Measurements from ENCODE around the gene STAT5A.

The STAT5A gene

DNA sequence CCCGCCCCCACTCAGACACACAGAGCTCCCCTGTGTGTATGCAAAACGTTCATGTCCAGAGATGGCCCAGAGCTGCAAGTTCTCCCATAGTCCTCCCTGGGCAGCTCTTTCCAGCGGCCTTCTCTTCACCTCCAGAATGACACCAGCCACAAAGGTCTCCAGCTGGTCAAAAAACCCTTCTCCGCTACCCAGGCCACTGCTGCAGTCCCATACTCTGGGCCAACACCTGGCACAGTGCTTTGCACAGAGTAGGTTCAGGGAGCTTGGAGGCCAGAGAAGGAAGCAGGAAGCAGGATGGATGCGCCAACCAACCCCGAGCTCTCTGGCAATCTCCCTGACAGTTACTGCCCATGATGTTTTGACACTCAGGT is 11.0 kb upstream of the STAT5A start:
- H3K27me3 ChIP-seq (ENCODE audit: low read depth, low read length): no peaks in the 10 kb centered on the region
- H3K4me3 ChIP-seq (ENCODE audit: low read depth in 1 of 2, low read length in 2 of 2): peak overlapping the region; percentile 57 to 72
- peak overlapping the region; percentile 39 for H3K27ac ChIP-seq (ENCODE audit: low read length)
- no peaks in the 10 kb centered on the region for H3K9me3 ChIP-seq (ENCODE audit: control insufficient read depth in 1 of 2, low read length in 2 of 2)
- no peaks in the 10 kb centered on the region for H3K36me3 ChIP-seq (ENCODE audit: control insufficient read depth in 1 of 2, insufficient read depth in 2 of 2, low read length in 2 of 2)
- H3K4me1 ChIP-seq (ENCODE audit: control insufficient read depth in 1 of 2, insufficient read depth in 2 of 2, low read length in 2 of 2): peaks cover 0 to 20% of the 10 kb centered on the region in 2 donors

- Histone ChIP-seq H3K27ac (ENCODE audit: low read length) (no peak overlapping the region), H3K4me3 (ENCODE audit: low read depth in 1 of 2, low read length in 2 of 2) (no peak overlapping the region), H3K36me3 (ENCODE audit: control insufficient read depth in 1 of 2, insufficient read depth in 2 of 2, low read length in 2 of 2) (no peaks in the 10 kb centered on the region), H3K4me1 (ENCODE audit: control insufficient read depth in 1 of 2, insufficient read depth in 2 of 2, low read length in 2 of 2) (peaks cover 0 to 11% of the 10 kb centered on the region in 2 donors), H3K27me3 (ENCODE audit: low read depth, low read length) (no peaks in the 10 kb centered on the region), H3K9me3 (ENCODE audit: control insufficient read depth in 1 of 2, low read length in 2 of 2) (no peaks in the 10 kb centered on the region)
These were observed 8.3 kb upstream of the STAT5A start for GRCh38 chr17:42279776-42280630.

DNA sequence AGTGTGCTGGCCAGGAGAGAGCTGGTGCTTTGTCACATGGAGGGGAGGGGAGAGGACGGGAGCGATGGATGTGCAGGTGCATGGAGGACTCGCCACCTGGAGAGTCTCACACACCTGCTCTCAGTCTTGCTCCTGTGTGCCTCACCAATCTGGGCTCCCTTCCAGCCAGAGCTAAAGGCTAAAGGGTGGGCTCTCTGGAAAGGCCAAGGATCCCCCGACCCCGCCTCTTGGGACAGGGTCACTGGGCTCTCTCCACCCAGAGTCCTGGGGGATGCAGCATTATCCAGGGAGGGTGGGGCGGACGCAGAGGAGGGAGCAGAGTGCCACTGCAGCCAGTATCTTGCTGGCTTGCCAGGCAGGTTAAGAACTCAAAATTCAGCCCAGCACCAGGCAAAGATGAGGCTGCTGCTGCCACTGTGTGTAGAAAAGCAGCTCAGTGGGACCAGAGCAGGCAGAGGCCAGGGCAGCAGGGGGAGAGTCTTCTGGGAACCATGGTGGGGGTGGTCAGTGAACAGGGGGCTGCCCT is 6.7 kb upstream of the STAT5A start:
- Histone ChIP-seq H3K27me3 (ENCODE audit: low read depth, low read length) (no peaks in the 10 kb centered on the region), H3K27ac (ENCODE audit: low read length) (no peak overlapping the region), H3K9me3 (ENCODE audit: control insufficient read depth in 1 of 2, low read length in 2 of 2) (no peaks in the 10 kb centered on the region), H3K4me3 (ENCODE audit: low read depth in 1 of 2, low read length in 2 of 2) (no peak overlapping the region), H3K36me3 (ENCODE audit: control insufficient read depth in 1 of 2, insufficient read depth in 2 of 2, low read length in 2 of 2) (no peaks in the 10 kb centered on the region), H3K4me1 (ENCODE audit: control insufficient read depth in 1 of 2, insufficient read depth in 2 of 2, low read length in 2 of 2) (peaks cover 0 to 12% of the 10 kb centered on the region in 2 donors)

GRCh38 chr17:42282478-42283080 is 5.7 kb upstream of the STAT5A start:
- Histone ChIP-seq H3K27ac (ENCODE audit: low read length) (no peak overlapping the region), H3K9me3 (ENCODE audit: control insufficient read depth in 1 of 2, low read length in 2 of 2) (no peaks in the 10 kb centered on the region), H3K27me3 (ENCODE audit: low read depth, low read length) (no peaks in the 10 kb centered on the region), H3K4me1 (ENCODE audit: control insufficient read depth in 1 of 2, insufficient read depth in 2 of 2, low read length in 2 of 2) (peaks cover under 1 to 14% of the 10 kb centered on the region in 2 donors), H3K36me3 (ENCODE audit: control insufficient read depth in 1 of 2, insufficient read depth in 2 of 2, low read length in 2 of 2) (no peaks in the 10 kb centered on the region), H3K4me3 (ENCODE audit: low read depth in 1 of 2, low read length in 2 of 2) (no peak overlapping the region)

GRCh38 chr17:42283241-42284023 is 4.9 kb upstream of the STAT5A start:
- Histone ChIP-seq H3K27ac (ENCODE audit: low read length) (no peak overlapping the region), H3K9me3 (ENCODE audit: control insufficient read depth in 1 of 2, low read length in 2 of 2) (no peaks in the 10 kb centered on the region), H3K27me3 (ENCODE audit: low read depth, low read length) (no peaks in the 10 kb centered on the region), H3K36me3 (ENCODE audit: control insufficient read depth in 1 of 2, insufficient read depth in 2 of 2, low read length in 2 of 2) (no peaks in the 10 kb centered on the region), H3K4me3 (ENCODE audit: low read depth in 1 of 2, low read length in 2 of 2) (no peak overlapping the region), H3K4me1 (ENCODE audit: control insufficient read depth in 1 of 2, insufficient read depth in 2 of 2, low read length in 2 of 2) (peaks cover 3 to 16% of the 10 kb centered on the region in 2 donors)

DNA sequence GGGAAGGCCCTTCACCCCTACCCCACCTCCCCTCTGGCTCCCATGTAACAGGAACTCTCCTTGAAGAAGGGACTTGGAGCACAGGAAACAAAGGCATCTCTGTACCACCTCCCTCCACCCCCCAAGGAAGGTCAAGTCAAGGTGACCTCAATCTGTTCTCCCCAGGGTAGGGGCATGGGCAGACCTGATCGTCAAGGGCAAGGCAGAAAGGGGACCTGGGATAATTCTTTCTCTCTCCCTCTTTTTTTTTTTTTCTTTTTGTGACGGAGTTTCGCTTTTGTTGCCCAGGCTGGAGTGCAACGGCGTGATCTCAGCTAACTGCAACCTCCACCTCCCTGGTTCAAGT is 4.3 kb upstream of the STAT5A start:
- Histone ChIP-seq H3K27me3 (ENCODE audit: low read depth, low read length) (no peaks in the 10 kb centered on the region), H3K27ac (ENCODE audit: low read length) (no peak overlapping the region), H3K36me3 (ENCODE audit: control insufficient read depth in 1 of 2, insufficient read depth in 2 of 2, low read length in 2 of 2) (no peaks in the 10 kb centered on the region), H3K4me3 (ENCODE audit: low read depth in 1 of 2, low read length in 2 of 2) (no peak overlapping the region), H3K4me1 (ENCODE audit: control insufficient read depth in 1 of 2, insufficient read depth in 2 of 2, low read length in 2 of 2) (peaks cover 3 to 18% of the 10 kb centered on the region in 2 donors), H3K9me3 (ENCODE audit: control insufficient read depth in 1 of 2, low read length in 2 of 2) (no peaks in the 10 kb centered on the region)

DNA sequence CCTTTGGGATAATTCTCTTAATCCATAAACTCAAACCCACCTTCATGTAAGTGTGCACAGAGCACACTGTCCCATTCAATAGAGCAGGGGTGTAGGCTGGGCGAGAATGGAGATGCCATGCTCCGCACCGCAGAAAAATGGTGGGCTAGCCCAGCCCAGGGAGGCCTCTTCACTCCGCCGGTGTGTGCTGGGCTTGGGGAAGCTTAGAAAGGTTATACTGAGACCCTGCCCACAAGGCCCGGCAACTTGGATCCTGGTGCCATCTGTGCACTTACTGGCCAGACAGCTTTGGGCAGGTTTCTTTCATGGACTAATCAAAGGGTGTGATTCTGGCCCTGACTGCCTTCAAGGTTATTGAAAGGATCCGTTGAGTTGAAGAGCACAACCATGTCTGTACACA is 3.7 kb upstream of the STAT5A start:
- no peak overlapping the region for H3K27ac ChIP-seq (ENCODE audit: low read length)

DNA sequence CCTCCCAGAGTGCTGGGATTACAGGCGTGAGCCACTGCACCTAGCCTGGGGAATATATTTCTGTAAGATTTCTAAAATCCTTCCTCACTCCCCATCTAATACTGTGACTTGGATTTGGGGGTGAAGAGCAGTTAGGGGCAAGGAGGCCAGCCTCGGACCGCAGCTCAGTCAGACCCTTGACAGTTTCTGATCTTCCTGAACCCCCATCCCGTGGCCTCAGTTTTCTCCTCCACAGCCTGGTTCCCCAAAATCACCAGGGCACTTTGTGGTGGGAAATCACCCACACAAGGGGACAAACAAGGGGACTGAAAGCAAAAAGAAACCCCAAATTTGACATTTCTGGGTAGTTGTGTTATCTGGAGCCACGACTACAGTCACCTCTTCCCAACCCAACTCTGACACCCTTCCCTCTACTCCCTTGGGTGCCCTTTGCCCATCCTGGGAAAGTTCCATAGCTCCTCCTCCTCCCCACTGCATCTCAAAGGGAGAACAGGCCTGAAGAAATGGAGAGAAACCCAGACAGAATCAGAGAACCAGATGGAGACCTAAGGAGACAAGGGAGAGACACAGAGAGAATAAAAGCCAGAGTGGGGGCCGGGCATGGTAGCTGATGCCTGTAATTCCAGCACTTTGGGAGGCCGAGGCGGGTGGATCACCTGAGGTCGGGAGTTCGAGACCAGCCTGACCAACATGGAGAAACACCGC is 2.8 kb upstream of the STAT5A start:
- Histone ChIP-seq H3K27me3 (ENCODE audit: low read depth, low read length) (no peaks in the 10 kb centered on the region), H3K4me1 (ENCODE audit: control insufficient read depth in 1 of 2, insufficient read depth in 2 of 2, low read length in 2 of 2) (peaks cover 3 to 31% of the 10 kb centered on the region in 2 donors), H3K27ac (ENCODE audit: low read length) (no peak overlapping the region), H3K4me3 (ENCODE audit: low read depth in 1 of 2, low read length in 2 of 2) (no peak overlapping the region), H3K9me3 (ENCODE audit: control insufficient read depth in 1 of 2, low read length in 2 of 2) (no peaks in the 10 kb centered on the region), H3K36me3 (ENCODE audit: control insufficient read depth in 1 of 2, insufficient read depth in 2 of 2, low read length in 2 of 2) (no peaks in the 10 kb centered on the region)

More for the DNA sequence above, 3.7 kb upstream of the STAT5A start:
- H3K36me3 ChIP-seq (ENCODE audit: control insufficient read depth in 1 of 2, insufficient read depth in 2 of 2, low read length in 2 of 2): no peaks in the 10 kb centered on the region
- no peaks in the 10 kb centered on the region for H3K27me3 ChIP-seq (ENCODE audit: low read depth, low read length)
- no peak overlapping the region for H3K4me3 ChIP-seq (ENCODE audit: low read depth in 1 of 2, low read length in 2 of 2)
- peaks cover 3 to 23% of the 10 kb centered on the region in 2 donors for H3K4me1 ChIP-seq (ENCODE audit: control insufficient read depth in 1 of 2, insufficient read depth in 2 of 2, low read length in 2 of 2)
- H3K9me3 ChIP-seq (ENCODE audit: control insufficient read depth in 1 of 2, low read length in 2 of 2): no peaks in the 10 kb centered on the region

DNA sequence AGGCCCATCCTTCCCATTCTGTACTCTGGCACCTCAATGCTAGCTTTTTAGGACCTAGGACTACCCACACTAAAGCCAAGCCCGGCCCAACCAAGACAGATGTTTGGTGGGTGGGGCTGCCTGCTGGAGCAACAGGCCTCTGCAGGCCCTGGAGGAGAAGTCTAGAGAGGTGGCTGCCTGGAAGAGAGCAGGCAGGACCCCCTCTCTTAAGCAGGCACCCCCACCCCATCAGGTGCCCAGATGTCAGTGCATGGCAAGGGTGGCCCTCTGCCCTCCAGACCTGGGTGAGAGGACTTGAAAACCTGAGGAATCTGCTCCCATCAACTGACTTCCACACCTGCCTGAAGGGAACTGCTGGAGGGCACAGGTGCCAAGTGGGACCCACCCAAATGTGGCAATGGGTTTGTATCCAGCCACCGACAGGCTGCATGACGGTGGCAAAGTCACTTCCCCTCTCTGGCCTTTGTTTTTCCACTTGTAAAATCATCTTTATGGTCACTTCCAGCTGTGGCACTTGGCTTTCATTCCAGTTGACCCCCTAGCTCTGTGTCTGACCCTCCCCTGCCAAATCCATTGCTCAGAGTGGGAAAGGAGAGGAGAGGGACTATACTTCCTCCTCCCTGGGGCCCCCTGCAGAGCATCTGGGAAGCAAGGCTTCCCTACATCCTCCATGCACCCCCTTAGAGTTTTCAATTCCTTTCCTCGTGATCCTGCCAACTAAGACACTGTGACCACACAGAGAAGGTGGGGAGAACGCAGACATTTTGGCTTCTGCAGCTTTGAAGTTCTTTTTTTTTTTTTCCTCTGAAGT is 1.7 kb upstream of the STAT5A start:
- no peaks in the 10 kb centered on the region for H3K27me3 ChIP-seq (ENCODE audit: low read depth, low read length)
- peaks cover 3 to 31% of the 10 kb centered on the region in 2 donors for H3K4me1 ChIP-seq (ENCODE audit: control insufficient read depth in 1 of 2, insufficient read depth in 2 of 2, low read length in 2 of 2)
- H3K36me3 ChIP-seq (ENCODE audit: control insufficient read depth in 1 of 2, insufficient read depth in 2 of 2, low read length in 2 of 2): no peaks in the 10 kb centered on the region
- peak overlapping the region; percentile 85 for H3K27ac ChIP-seq (ENCODE audit: low read length)
- no peaks in the 10 kb centered on the region for H3K9me3 ChIP-seq (ENCODE audit: control insufficient read depth in 1 of 2, low read length in 2 of 2)
- peak overlapping the region; percentile 34 to 69 for H3K4me3 ChIP-seq (ENCODE audit: low read depth in 1 of 2, low read length in 2 of 2)

DNA sequence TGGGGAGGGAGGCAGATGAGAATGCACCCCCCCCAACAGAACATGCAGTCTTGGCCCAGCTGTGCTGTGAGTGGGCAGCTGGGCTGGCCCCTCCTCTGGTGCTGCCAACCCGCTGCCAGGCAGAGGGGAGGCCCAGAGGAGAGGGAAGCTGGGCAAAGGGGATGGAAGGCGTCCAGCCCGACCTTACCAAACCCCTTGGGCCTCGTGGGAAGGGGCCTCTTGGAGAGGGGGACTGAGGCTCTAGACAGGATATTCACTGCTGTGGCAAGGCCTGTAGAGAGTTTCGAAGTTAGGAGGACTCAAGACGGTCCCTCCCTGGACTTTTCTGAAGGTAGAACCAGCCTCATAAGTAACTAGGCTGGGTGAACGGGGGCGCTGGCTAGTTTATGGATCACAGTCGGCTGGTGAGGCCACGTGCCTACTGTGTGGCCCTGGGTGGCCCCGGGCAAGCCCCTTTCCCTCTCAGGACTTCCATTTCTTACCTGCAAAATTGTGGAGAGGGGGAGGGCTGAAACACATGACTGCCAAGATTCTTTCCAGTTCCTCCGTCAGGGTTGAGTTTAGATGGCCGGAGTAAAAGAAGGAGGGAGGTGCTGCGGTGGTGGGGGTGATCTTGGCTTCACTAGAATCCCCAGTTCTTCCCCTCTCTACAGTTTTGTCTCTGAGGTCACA is 857 bp upstream of the STAT5A start:
- Histone ChIP-seq H3K27me3 (ENCODE audit: low read depth, low read length) (no peaks in the 10 kb centered on the region), H3K9me3 (ENCODE audit: control insufficient read depth in 1 of 2, low read length in 2 of 2) (no peaks in the 10 kb centered on the region), H3K27ac (ENCODE audit: low read length) (peak overlapping the region; percentile 85), H3K4me3 (ENCODE audit: low read depth in 1 of 2, low read length in 2 of 2) (peak overlapping the region; percentile 59 to 69), H3K36me3 (ENCODE audit: control insufficient read depth in 1 of 2, insufficient read depth in 2 of 2, low read length in 2 of 2) (no peaks in the 10 kb centered on the region), H3K4me1 (ENCODE audit: control insufficient read depth in 1 of 2, insufficient read depth in 2 of 2, low read length in 2 of 2) (peaks cover 3 to 31% of the 10 kb centered on the region in 2 donors)

Measured in muscle layer of duodenum (tissue), 2 donors.